LNCaP clone FGC (cell line): Measurements from ENCODE around the gene SCFD2.

Source experiments
- DNase-seq: peaks from one replicate; pipeline ENCODE4 v3.0.0-alpha.2; 2011; ENCODE audit warnings: low read depth
- H3K4me3 ChIP-seq: 2 replicates; pipeline ENCODE4 v1.5.1; 2011; ENCODE audit warnings: mild to moderate bottlenecking, low read depth, low read length, control low read depth
- TF ChIP-seq, protein P1 (sequence below): IDR thresholded peaks from 2 replicates; pipeline ENCODE4 v1.5.1; 2012; ENCODE audit warnings: mild to moderate bottlenecking; ENCODE audit not compliant: control insufficient read depth, insufficient read depth; ENCODE audit errors: extremely low read depth

SCFD2 gene

DNA sequence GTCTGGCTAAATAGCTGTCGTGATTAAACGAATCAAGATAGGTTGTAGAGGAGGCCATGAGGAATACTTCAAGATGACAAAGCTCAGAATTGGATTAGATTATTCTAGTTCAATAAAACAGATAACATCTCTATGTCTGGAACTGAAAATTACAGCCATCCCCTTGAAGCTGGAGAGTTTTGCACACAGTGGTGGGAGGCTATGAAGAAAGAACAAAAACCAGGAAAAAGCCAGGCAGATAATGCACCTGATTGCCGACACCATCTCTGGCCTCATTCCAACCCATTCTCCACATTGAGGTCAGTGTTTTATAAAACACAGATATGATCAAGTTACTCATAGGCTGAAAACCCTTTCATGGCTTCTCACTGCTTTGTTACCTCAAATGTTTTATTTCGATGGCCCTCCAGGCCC is 315.5 kb downstream of the SCFD2 start:
- TF ChIP-seq, protein P1, sequence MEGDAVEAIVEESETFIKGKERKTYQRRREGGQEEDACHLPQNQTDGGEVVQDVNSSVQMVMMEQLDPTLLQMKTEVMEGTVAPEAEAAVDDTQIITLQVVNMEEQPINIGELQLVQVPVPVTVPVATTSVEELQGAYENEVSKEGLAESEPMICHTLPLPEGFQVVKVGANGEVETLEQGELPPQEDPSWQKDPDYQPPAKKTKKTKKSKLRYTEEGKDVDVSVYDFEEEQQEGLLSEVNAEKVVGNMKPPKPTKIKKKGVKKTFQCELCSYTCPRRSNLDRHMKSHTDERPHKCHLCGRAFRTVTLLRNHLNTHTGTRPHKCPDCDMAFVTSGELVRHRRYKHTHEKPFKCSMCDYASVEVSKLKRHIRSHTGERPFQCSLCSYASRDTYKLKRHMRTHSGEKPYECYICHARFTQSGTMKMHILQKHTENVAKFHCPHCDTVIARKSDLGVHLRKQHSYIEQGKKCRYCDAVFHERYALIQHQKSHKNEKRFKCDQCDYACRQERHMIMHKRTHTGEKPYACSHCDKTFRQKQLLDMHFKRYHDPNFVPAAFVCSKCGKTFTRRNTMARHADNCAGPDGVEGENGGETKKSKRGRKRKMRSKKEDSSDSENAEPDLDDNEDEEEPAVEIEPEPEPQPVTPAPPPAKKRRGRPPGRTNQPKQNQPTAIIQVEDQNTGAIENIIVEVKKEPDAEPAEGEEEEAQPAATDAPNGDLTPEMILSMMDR = no peak
- no peak for DNase-seq
- no peak overlapping the region for H3K4me3 ChIP-seq

DNA sequence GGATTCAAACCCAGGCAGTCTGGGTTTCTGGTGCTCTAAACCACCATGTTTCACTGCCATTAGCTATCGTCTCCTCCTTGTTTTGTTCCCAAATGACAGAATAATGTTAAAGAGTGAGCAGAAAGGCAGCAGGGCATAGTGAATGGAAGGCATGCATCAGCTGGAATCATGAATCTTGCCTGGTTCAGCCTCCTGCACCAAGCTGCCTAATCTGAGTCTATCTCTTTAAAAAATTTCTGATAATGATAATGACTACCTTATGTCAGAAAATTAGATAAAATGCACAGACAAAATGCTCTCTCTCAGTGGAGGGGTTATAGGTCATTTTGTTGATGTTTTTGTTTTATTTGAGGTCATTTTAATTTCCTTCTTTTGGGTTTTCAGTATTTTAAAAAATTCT is 316.3 kb downstream of the SCFD2 start:
- no peak overlapping the region for H3K4me3 ChIP-seq
- no peak for DNase-seq
- TF ChIP-seq, protein P1 = no peak

DNA sequence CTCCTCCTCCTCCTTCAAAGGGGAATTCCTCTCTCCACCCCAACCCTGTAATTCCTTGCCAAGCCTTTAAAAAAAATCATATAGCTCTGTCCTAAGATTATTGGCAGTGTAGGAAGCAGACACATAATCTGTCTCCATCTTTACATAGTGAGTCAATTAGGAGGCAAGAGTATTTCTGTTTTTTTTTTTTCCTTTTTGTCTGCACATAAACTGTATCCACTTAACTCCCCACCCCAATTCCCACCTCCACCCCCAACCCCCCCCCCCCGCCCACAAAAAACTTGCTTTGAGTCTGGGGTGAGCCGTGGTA is 321.3 kb downstream of the SCFD2 start:
- DNase-seq = no peak
- TF ChIP-seq, protein P1 = no peak
- H3K4me3 ChIP-seq = no peak overlapping the region

DNA sequence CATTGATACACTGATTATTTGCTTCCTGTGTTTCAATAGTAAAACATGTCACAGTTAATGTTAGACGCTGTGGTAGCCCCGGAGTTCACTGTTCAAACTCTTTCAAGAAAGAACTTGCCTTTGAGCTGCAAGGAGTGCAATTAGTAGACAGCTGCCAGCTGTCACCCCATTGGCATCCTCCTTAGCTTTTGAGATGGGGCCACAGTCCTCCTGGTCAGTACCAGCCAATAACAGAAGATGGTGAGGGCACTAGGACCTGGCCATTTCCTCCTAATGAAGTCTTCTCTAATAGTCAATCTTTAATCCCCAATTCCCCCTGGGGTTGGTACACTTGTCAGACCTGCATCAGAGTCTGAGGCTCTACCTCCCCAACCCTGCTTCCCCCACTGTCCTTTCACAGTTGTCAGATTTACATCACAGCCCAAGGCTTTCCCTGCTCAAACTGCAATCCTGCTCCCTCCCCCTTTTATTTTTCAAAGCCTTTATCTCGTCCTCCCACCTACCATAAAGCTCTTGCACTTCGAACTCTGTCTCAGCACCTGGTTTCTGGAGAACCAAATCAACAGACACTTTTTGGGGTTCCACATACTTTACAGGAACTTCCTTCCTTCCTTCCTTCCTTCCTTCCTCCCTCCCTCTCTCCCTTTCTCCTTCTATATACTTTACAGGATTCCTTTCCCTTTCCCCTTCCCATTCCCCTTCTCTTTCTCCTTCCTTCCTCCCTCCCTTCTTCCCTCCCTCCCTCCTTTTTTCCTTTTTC is 321.8 kb downstream of the SCFD2 start:
- TF ChIP-seq, protein P1 = no peak
- DNase-seq = no peak
- H3K4me3 ChIP-seq = no peak overlapping the region

DNA sequence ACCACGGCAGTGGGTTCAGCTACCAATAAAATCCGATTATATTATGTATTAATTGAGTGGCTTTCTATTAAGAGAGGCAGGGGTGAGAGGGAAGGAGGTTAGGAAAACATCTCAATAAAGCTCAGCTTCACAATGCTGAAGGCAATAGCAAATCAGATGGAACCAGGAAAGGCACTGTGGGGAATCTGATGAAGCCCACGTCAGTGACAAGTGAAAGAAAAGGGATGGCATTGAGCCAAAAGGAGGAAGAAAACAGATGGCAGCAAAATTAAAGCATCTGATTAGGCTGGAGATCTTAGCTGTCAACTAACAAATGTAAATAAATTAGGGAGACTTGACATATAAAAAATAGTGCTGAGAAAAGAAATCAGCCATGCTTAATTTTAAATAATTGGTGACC is 322.8 kb downstream of the SCFD2 start:
- TF ChIP-seq, protein P1 = no peak
- no peak for DNase-seq

DNA sequence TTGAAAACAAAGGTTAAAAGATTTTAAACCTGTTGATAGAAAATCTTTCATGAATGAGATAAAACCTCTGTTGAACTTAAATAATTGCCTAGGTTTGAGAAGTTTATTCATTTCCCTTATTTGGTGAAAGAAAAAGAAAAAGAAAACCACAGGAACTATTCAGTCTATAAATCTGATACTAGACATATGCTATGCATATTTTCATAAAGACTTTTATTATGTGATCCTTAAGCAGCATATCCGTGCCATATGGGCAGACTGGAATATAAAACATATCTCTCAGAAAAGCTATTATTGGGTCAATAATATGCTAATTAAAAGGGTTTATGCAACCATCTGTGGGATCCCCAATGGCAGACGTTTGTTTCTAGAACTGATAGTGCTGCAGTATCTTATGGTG is 325.0 kb downstream of the SCFD2 start:
- TF ChIP-seq, protein P1 = no peak
- no peak for DNase-seq
- no peak overlapping the region for H3K4me3 ChIP-seq

More for the DNA sequence above, 322.8 kb downstream of the SCFD2 start:
- no peak overlapping the region for H3K4me3 ChIP-seq

DNA sequence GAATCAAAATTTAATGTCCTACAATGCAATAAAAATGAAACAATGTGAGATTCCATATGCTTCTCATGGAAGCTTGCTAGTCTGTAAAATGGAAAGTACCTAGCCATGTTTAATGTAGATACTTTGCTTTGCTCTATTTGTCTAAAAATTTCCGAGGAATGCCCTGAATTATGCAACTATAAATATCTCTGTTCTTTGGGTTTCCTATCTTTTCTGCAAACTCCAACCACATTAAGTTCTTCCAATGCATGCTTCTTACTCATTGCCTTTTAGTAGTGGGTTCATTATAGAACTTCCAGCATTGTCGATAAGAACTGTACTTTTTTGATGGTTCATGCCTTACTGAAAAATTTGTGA is 325.4 kb downstream of the SCFD2 start:
- DNase-seq = no peak
- TF ChIP-seq, protein P1 = no peak
- H3K4me3 ChIP-seq = no peak overlapping the region
